ENCODE measurements around the gene PATJ. TPM values are rescaled to one million over a fixed set of nuclear protein-coding genes. Genes with fewer than 3 reads are reported as not detected.

The PATJ gene
- total and polyA plus RNA-seq, 2 of the 13 experiments (the other 11 are each of a cell fraction or from before 2014, with no cell fraction given) = 6.2 to 16.8 TPM

DNA sequence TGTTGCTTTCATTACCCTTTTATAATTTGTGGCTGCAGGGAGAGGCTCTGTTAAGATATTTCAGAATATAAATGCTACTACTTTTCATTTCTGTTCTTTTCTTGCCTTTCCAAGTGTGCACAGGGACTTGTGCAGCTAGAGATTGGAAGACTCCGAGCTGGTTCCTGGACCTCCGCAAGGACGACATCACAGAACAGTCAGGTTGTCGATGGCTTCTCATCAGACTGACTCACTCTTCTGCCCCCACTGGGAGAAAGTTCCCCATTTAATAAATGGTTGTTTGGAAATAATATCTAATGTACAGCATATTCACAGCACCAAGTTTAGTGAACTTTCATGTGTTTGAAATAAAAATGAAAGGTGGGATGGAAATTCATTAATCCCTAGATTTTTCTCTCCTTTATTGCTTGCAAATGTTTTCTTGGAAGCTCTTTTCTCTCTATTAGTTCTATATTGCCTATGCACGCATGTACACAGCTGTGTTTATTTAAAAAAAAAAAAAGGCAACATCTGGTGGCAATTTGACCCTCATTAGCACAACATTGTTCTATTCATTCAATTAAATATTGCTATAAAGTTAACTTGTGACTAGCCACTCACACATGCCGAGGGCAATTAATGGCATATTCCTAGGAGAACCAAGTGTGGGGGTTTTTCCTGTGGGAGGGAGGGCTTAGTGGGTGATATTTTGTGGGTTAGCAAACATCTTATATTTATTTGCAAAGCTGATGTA is 374.9 kb downstream of the PATJ start:
- intact Hi-C loops (cut with micrococcal nuclease; ENCODE audit: unreplicated experiment) (no loop called here), in situ Hi-C loops (cut with HindIII; ENCODE audit: extremely low pct_ligation_motif_present, low pct_unique_long_range_greater_than_20kb) (no loop called here)
- Histone ChIP-seq H3K79me2 (ENCODE audit: insufficient read depth, low read length) (no peaks in the 10 kb centered on the region), H3K4me1 (ENCODE audit: insufficient read depth, low read length) (no peaks in the 10 kb centered on the region), H3K4me3 (replicated peaks in 1 of 3; ENCODE audit: insufficient read depth in 1 of 3, low read depth in 2 of 3, low read length in 3 of 3) (no peak overlapping the region), H3K4me2 (ENCODE audit: low read depth, low read length) (no peak overlapping the region), H3K9me3 (ENCODE audit: low read length) (no peaks in the 10 kb centered on the region), H2AFZ (ENCODE audit: low read length) (no peak overlapping the region), H3K36me3 (replicated peaks in 1 of 2; ENCODE audit: control insufficient read depth in 1 of 2, insufficient read depth in 2 of 2, low read length in 2 of 2) (no peaks in the 10 kb centered on the region), H3K27me3 (ENCODE audit: control insufficient read depth in 1 of 2, insufficient read depth in 2 of 2, low read length in 2 of 2) (no peaks in the 10 kb centered on the region), H4K20me1 (ENCODE audit: insufficient read depth, low read length) (no peaks in the 10 kb centered on the region), H3K27ac (ENCODE audit: extremely low read length, insufficient read depth, low read length) (no peak overlapping the region), H3K9ac (ENCODE audit: insufficient read depth, low read depth, low read length) (no peak overlapping the region)
- no peak for FAIRE-seq
- ChIA-PET CTCF (ENCODE audit: low intra/inter-chr PET ratio, low total read pairs) (no interaction called here), POLR2A (no interaction called here)
- BruUV-seq (replicated peaks) = no TSS peak
- 96% methylated on average over 6 of the region's 6 CpGs for WGBS (ENCODE audit: low lambda C conversion rate)
- DNase-seq (ENCODE audit: low spot score) = no peak
- no peak for ATAC-seq
- no peak for TF ChIP-seq EZH2 (conservative IDR thresholded peaks at IDR 0.05; ENCODE audit: low read depth, low read length)
- no peak for TF ChIP-seq NR1H2 (CRISPR knock-in tag; IDR thresholded peaks at IDR 0.05; ENCODE audit: borderline replicate concordance, low read depth)
- TF ChIP-seq TIGD3 (CRISPR knock-in tag; IDR thresholded peaks at IDR 0.05; ENCODE audit: borderline replicate concordance) = no peak
- TF ChIP-seq ZSCAN22 (CRISPR knock-in tag; IDR thresholded peaks at IDR 0.05) = no peak
- no peak for TF ChIP-seq GZF1 (CRISPR knock-in tag; IDR thresholded peaks at IDR 0.05)
- no peak for TF ChIP-seq FOXK1 (CRISPR knock-in tag; IDR thresholded peaks at IDR 0.05; ENCODE audit: borderline replicate concordance, low read depth)
- TF ChIP-seq, protein P1, sequence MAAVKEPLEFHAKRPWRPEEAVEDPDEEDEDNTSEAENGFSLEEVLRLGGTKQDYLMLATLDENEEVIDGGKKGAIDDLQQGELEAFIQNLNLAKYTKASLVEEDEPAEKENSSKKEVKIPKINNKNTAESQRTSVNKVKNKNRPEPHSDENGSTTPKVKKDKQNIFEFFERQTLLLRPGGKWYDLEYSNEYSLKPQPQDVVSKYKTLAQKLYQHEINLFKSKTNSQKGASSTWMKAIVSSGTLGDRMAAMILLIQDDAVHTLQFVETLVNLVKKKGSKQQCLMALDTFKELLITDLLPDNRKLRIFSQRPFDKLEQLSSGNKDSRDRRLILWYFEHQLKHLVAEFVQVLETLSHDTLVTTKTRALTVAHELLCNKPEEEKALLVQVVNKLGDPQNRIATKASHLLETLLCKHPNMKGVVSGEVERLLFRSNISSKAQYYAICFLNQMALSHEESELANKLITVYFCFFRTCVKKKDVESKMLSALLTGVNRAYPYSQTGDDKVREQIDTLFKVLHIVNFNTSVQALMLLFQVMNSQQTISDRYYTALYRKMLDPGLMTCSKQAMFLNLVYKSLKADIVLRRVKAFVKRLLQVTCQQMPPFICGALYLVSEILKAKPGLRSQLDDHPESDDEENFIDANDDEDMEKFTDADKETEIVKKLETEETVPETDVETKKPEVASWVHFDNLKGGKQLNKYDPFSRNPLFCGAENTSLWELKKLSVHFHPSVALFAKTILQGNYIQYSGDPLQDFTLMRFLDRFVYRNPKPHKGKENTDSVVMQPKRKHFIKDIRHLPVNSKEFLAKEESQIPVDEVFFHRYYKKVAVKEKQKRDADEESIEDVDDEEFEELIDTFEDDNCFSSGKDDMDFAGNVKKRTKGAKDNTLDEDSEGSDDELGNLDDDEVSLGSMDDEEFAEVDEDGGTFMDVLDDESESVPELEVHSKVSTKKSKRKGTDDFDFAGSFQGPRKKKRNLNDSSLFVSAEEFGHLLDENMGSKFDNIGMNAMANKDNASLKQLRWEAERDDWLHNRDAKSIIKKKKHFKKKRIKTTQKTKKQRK (IDR thresholded peaks at IDR 0.05; ENCODE audit: low read length) = no peak
- TF ChIP-seq, protein P2, sequence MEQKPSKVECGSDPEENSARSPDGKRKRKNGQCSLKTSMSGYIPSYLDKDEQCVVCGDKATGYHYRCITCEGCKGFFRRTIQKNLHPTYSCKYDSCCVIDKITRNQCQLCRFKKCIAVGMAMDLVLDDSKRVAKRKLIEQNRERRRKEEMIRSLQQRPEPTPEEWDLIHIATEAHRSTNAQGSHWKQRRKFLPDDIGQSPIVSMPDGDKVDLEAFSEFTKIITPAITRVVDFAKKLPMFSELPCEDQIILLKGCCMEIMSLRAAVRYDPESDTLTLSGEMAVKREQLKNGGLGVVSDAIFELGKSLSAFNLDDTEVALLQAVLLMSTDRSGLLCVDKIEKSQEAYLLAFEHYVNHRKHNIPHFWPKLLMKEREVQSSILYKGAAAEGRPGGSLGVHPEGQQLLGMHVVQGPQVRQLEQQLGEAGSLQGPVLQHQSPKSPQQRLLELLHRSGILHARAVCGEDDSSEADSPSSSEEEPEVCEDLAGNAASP (CRISPR knock-in tag; IDR thresholded peaks at IDR 0.05; ENCODE audit: borderline replicate concordance) = no peak
- no peak for TF ChIP-seq ZNF350 (CRISPR knock-in tag; IDR thresholded peaks at IDR 0.05; ENCODE audit: borderline replicate concordance, low read depth)
- TF ChIP-seq MED8 (CRISPR knock-in tag; IDR thresholded peaks at IDR 0.05; ENCODE audit: insufficient replicate concordance) = no peak
- no peak for TF ChIP-seq JARID2 (CRISPR knock-in tag; IDR thresholded peaks at IDR 0.05; ENCODE audit: insufficient replicate concordance)
- TF ChIP-seq BRCA1 (CRISPR knock-in tag; IDR thresholded peaks at IDR 0.05) = no peak
- no peak for TF ChIP-seq ARNT2 (CRISPR knock-in tag; IDR thresholded peaks at IDR 0.05; ENCODE audit: low read depth)
- TF ChIP-seq NFE2L1 (CRISPR knock-in tag; IDR thresholded peaks at IDR 0.05; ENCODE audit: borderline replicate concordance) = no peak
- no peak for TF ChIP-seq ZNF20 (CRISPR knock-in tag; IDR thresholded peaks at IDR 0.05)
- TF ChIP-seq PRMT3 (CRISPR knock-in tag; IDR thresholded peaks at IDR 0.05; ENCODE audit: borderline replicate concordance, low read depth) = no peak
- no peak for TF ChIP-seq PPARG (CRISPR knock-in tag; conservative IDR thresholded peaks at IDR 0.05)
